ENCODE data around the gene RBP3.

DNA sequence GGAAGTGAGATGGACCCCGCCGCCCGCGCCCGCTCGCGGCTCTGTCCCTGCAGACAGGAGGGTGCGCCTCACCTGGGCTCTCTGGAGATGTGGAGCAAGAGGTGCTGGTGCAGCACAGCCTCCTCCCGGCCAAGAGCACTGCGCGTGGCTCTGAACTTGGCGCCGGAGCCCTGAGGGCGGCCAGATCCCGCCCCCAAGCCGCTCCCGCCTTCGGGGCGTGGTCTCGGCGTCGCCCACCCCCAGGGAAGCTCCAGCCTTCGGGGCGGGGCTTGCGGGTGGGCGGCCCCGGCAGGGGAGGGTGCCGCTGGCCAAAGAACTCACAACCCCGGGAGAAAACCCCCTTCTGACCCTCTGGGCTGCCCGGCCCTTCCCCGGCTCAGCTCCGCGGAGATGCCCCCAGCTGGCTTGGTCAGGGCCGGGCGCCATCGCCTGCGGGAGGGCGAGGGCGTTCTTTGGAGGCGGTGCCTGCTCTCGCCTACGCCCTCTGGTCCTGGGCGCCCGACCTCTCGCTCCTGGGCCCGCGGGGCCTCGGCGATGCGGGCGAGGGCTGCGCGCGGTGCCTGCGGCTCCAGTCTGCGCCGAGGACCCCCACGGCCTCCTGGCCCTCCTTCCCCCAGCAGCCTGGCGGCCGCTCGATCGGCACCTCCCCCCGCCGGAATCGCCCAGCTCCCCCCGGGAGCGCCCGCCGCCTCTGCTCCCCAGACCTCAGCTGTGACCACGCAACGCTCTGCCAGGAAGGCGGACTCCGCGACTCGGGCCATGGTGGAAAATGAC, 36.2 kb downstream of the RBP3 start, which contains the start of gene ZNF488:
- TF ChIP-seq, protein P1, sequence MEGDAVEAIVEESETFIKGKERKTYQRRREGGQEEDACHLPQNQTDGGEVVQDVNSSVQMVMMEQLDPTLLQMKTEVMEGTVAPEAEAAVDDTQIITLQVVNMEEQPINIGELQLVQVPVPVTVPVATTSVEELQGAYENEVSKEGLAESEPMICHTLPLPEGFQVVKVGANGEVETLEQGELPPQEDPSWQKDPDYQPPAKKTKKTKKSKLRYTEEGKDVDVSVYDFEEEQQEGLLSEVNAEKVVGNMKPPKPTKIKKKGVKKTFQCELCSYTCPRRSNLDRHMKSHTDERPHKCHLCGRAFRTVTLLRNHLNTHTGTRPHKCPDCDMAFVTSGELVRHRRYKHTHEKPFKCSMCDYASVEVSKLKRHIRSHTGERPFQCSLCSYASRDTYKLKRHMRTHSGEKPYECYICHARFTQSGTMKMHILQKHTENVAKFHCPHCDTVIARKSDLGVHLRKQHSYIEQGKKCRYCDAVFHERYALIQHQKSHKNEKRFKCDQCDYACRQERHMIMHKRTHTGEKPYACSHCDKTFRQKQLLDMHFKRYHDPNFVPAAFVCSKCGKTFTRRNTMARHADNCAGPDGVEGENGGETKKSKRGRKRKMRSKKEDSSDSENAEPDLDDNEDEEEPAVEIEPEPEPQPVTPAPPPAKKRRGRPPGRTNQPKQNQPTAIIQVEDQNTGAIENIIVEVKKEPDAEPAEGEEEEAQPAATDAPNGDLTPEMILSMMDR (IDR thresholded peaks at IDR 0.05): no peak
- peak; percentile 33 to 36 for TF ChIP-seq POLR2A (IDR thresholded peaks at IDR 0.05)

Data from uterus (tissue), 2 donors.